ENCODE data around the gene UBE2QL1.

UBE2QL1 gene

DNA sequence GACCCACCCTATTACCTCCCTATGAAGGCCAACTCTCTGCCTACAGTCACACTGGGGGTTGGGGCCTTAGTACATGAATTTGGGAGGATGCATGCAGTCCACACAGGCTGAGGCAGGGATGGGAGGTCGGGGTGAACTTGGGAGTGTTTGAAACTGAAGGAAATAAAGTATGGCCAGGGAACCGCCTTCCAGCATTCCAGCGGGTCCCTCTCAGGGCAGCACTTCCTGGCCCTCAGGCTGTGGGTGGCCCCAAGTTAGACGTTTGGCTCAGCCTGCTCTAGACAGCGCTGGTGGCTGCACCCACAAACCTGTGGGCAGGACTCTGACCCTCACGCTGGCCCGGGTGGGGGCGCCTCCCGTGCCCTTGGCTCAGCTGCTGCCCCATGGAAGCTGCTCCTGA, 74.3 kb downstream of the UBE2QL1 start:
- DNase-seq (ENCODE audit: low read depth in 2 of 2, low spot score in 1 of 2): no peak

DNA sequence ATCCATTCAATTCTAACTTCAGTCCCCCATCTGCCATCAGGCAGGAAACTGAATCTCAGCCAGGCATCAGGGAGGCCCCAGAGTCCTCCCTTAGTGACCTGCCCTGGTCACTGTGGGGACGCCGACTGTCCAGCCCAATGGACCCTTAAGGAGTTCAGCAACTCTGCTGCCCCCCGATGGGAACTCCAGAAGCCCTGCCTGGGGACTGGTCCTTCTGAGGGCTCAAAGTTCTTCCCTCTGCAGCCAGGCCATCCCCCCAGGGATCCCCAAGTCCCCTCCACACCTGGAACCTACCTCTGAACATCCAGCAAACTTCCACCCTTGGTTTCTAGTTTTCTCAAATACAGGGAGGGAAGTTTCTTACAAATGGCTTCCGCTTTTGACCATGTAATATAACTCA, 76.8 kb downstream of the UBE2QL1 start:
- no peak for DNase-seq (ENCODE audit: low read depth in 2 of 2, low spot score in 1 of 2)

DNA sequence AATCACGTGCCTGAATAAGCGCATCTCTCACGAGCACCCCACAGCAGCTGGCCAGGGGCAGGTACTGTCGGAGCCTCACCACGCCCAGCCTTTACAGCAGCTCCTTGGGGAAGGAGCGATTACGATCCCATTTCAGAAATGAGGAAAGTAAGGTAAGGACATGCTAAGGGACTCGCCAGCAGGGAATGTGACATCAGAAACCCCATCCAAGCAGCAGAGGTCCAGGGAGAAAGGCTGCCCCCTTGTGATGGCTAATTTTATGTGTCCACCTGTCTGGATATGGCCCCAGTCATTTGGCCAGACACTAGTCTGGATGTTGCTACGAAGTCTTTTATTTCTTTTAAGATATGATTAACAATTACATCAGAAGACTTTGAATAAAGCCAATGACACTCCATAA, 77.3 kb downstream of the UBE2QL1 start:
- DNase-seq (ENCODE audit: low read depth in 2 of 2, low spot score in 1 of 2): no peak

- DNase-seq (ENCODE audit: low read depth in 2 of 2, low spot score in 1 of 2): no peak
These were observed 79.2 kb downstream of the UBE2QL1 start for GRCh38 chr5:6527749-6528455.

GRCh38 chr5:6535594-6535993, 86.9 kb downstream of the UBE2QL1 start:
- DNase-seq (ENCODE audit: low read depth in 2 of 2, low spot score in 1 of 2): no peak

DNA sequence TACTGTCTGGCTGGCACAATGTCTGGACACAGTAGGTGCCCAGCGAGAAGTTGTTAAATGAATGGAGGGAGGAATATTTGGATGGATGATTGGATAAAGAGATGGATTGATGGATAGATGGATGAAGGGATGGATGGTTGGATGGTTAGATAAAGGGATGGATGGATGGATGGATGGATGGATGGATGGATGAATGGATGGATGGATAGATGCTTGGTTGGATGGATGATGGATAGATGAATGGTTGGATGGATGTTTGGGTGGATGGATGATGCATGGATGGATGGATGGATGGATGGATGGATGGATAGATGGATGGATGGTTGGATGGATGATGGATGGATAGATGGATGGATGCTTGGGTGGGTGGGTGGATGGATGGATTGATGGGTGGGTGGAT, 90.4 kb downstream of the UBE2QL1 start:
- DNase-seq (ENCODE audit: low read depth in 2 of 2, low spot score in 1 of 2): no peak

DNA sequence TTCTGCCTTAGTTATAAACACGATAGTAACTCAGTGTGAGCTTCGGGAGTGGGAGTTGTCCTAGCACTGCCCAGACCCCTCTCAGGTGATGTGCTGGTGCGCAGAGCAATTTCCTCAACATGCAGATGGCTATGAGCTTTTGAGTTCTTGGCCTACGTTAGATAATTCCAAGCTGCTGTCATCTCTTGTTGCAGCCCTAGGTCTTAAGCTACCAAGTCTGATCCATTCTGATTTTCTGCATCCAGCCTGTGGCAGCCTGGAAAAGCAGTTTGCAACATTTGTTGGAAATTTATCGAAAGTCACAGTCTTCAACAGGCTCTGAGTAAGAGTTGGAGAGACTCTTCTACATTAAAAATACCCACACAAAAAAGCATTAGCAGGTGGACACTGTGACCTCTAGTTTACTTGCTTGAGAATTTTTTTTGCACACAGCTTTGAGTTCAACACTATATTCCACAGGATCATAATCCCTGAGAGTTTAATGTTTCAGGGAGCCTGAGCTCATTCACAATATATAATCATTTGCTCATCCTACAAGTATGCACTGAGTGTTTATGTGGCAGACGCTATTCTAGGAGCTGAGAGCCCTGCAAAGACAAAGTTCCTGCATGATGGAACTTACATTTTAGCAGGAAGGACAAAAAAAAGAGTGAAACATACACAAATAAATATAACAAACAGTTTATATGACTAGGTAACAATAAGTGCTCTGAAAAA, 91.6 kb downstream of the UBE2QL1 start:
- no peak for DNase-seq (ENCODE audit: low read depth in 2 of 2, low spot score in 1 of 2)

GRCh38 chr5:6541256-6542013, 92.8 kb downstream of the UBE2QL1 start:
- DNase-seq (ENCODE audit: low read depth in 2 of 2, low spot score in 1 of 2): no peak

DNA sequence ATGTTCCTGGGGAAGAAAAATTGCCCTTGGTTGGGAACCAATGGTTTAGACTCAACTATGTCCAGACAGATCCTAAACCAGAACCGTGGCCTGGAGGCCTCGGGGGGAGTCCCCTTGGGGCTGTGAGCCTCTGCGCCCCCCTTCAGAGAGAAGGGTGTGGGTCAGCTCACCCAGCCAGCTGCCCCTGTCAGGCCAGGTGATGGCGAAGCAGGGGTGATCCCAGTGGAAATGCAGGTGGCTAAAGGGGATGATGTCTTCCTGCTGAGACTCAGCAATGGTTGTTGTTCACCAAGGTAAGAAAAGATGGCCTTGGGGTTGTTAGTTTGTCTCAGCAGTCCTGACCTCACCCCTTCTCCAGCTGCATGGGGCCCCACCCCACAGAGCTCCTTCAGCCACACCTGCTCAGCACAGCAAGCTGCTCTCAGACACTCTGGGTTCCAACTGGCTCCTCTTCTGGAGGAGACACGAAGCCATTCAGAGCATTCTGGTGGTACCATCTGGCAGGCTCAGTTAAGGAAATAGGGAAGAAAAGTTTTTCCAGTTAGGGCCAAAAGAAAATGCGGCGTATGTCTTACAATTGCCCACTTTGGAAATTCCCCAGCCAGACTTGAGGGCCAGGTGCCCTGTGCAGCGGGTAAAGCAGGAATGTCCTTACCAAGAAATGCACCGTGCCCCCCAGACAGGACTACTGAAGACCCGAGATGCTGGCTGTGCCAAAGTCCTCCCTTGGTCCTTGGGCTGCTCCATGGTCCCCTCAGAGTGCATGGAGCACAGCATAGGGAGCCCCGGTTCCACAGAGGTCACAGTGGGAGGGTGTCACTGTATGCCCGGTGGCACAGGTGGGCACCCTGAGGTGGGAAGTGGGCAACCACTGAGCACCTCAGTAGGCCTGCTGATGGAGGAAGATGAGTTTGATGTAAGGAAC, 94.0 kb downstream of the UBE2QL1 start:
- no peak for DNase-seq (ENCODE audit: low read depth in 2 of 2, low spot score in 1 of 2)

GRCh38 chr5:6543346-6543730, 94.7 kb downstream of the UBE2QL1 start:
- no peak for DNase-seq (ENCODE audit: low read depth in 2 of 2, low spot score in 1 of 2)

- DNase-seq (ENCODE audit: low read depth in 2 of 2, low spot score in 1 of 2): no peak
These were observed 95.3 kb downstream of the UBE2QL1 start for GRCh38 chr5:6543830-6544560.

All from stimulated activated CD8-positive, alpha-beta memory T cell treated with anti-CD3 and anti-CD28 coated beads, Interleukin-4, amount 100 ng/mL, for 1 hour (primary cell).